ENCODE measurements around the gene FAM171A2.
"Not testable (repeated sequence)": the region's sequence is repeated elsewhere in the genome, so short reads cannot be mapped to it uniquely, and the experiment has no call there.

FAM171A2 gene

GRCh38 chr17:44359458-44360143 lies 4.1 kb downstream of the FAM171A2 start:
- no peak for DNase-seq

- DNase-seq = no peak
Measured at GRCh38 chr17:44359006-44359405, 4.6 kb downstream of the FAM171A2 start.

- DNase-seq = no peak
Measured at GRCh38 chr17:44358066-44358465, 5.6 kb downstream of the FAM171A2 start.

GRCh38 chr17:44356241-44356640 lies 7.4 kb downstream of the FAM171A2 start:
- DNase-seq = no peak

GRCh38 chr17:44355642-44356099 lies 8.0 kb downstream of the FAM171A2 start:
- no peak for DNase-seq

GRCh38 chr17:44354582-44355561 lies 8.8 kb downstream of the FAM171A2 start:
- DNase-seq = peak; percentile 14 to 19

GRCh38 chr17:44353672-44354331 lies 9.9 kb downstream of the FAM171A2 start:
- peak; percentile 17 to 20 for DNase-seq

GRCh38 chr17:44352828-44353671 lies 10.6 kb downstream of the FAM171A2 start:
- DNase-seq = no peak

- DNase-seq = no peak
Measured at GRCh38 chr17:44351961-44352827, 11.5 kb downstream of the FAM171A2 start.

- no peak for DNase-seq
Measured at GRCh38 chr17:44351464-44351863, 12.2 kb downstream of the FAM171A2 start.

- DNase-seq = peak; percentile 56 to 63
Measured at GRCh38 chr17:44350733-44351226, 12.9 kb downstream of the FAM171A2 start.

GRCh38 chr17:44349553-44350070 lies 14.0 kb downstream of the FAM171A2 start:
- DNase-seq = no peak

GRCh38 chr17:44348988-44349364 lies 14.7 kb downstream of the FAM171A2 start:
- DNase-seq = no peak

- DNase-seq = peak; percentile 52 to 53
Measured at GRCh38 chr17:44348234-44348987, 15.2 kb downstream of the FAM171A2 start.

GRCh38 chr17:44347206-44348055 lies 16.2 kb downstream of the FAM171A2 start:
- not testable (repeated sequence) for DNase-seq

- DNase-seq = no peak
Measured at GRCh38 chr17:44346064-44346844, 17.4 kb downstream of the FAM171A2 start.

- DNase-seq = peak; percentile 81 to 87
Measured at GRCh38 chr17:44345454-44346026, 18.1 kb downstream of the FAM171A2 start.

- peak; percentile 97 to 98 for DNase-seq
Measured at GRCh38 chr17:44344939-44345453, 18.7 kb downstream of the FAM171A2 start, which contains the start of gene GRN. Gene GRN (plus strand): TSS chr17:44345302. CDS start chr17:44349165, 3,863 bp downstream.
